Brain pericyte (primary cell): ENCODE measurements around the gene PRDM8.
"Not testable (repeated sequence)": the region's sequence is repeated elsewhere in the genome, so short reads cannot be mapped to it uniquely, and the experiment has no call there.

Experiments
- DNase-seq: peaks from one replicate; pipeline ENCODE4 v3.0.0-alpha.2; 2012; ENCODE audit warnings: low read depth, low spot score

Gene PRDM8

DNA sequence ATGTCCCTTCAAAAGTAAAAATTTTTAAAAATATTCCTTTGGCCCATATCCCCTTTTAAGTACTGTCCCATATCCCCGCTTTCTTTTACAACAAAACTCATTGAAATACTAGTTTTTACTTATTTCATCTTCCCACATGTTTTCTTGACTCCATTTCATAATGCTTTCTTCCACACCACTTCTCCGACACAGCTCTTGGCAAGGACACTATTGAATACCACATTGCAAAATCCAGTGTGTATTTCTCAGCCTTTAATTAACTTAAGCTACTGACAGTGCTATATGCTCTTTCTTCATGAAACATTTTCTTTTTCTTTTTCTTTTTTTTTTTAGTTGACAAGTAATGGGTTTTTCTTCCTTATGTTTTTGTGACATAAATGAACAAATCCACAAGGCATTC, 28.8 kb downstream of the PRDM8 start:
- no peak for DNase-seq

- DNase-seq, result no peak
These were observed 31.2 kb downstream of the PRDM8 start for GRCh38 chr4:80228460-80228859.

- no peak for DNase-seq
These were observed 31.8 kb downstream of the PRDM8 start for GRCh38 chr4:80229128-80229527.

GRCh38 chr4:80229590-80229989, 32.3 kb downstream of the PRDM8 start:
- no peak for DNase-seq

DNA sequence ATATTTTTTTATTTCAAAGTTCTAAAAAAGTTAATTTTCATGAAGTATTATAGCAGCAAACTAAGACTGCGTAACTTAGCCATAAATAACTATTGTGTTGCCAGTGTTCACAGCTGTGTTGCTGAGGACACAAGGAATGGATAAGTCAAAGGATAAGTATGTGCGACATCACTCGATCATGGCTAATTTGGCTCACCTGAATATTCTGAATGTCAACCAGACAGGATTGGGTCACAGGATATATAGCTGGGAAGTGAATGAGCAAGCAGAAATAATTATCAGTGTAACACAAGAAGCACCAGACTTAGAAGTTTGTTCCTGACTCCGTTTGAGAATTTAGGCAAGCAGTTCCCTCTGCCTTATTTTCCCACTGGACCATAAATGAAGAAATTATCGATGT, 33.9 kb downstream of the PRDM8 start:
- DNase-seq, result no peak

- DNase-seq, result no peak
These were observed 35.5 kb downstream of the PRDM8 start for GRCh38 chr4:80232707-80233370.

GRCh38 chr4:80233390-80233789, 36.1 kb downstream of the PRDM8 start:
- no peak for DNase-seq

- DNase-seq, result no peak
These were observed 38.1 kb downstream of the PRDM8 start for GRCh38 chr4:80235451-80235850.

- no peak for DNase-seq
These were observed 40.7 kb downstream of the PRDM8 start for GRCh38 chr4:80237992-80238391.

DNA sequence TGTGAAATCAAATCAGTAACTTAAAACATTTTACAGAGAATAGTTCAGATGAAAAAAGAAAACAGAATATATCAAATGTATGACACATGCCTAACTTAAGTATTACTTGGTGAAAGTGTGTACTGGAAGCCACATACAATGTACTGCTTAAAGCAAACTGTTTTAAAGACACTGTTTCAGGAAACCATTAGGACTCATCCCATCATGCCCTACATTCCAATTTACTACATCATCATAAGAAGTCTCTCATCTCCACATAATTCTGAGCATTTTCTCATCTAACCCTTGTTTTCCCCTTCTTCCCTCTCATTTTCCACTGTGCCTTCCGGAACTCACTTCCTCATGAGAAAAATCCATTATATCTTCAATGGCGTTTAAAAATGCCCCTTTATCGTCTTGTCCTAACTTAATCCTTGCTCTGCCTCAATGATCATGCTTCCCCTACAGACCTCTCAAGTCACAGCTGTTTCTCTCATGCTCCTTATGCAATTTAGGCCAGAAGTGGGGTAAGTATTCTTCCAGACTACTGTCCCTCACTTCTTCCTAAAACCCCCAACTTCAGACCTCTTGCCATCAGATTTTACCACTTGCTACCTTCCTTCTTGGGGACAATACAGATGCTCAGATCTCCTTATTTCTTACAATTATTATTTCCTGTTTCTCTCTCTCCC, 42.3 kb downstream of the PRDM8 start:
- no peak for DNase-seq

DNA sequence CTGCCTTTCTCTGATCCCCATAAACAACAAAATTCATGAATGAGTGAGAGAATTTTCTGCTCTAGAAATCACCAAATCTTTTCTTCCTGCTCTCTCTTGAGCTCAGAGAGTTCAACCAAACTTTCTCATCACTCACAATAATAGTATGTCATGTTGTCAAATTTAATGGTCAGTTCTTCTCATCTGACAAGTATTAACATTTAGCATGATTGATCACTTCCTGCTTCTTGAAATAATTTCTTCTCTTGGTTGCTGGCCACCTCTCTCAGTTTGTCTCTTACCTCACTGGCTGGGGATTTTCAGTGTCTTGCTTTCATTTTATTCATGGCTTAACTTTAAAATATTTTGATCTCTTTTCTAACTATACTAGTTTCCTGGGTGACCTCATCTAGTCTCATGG, 43.7 kb downstream of the PRDM8 start:
- no peak for DNase-seq

DNA sequence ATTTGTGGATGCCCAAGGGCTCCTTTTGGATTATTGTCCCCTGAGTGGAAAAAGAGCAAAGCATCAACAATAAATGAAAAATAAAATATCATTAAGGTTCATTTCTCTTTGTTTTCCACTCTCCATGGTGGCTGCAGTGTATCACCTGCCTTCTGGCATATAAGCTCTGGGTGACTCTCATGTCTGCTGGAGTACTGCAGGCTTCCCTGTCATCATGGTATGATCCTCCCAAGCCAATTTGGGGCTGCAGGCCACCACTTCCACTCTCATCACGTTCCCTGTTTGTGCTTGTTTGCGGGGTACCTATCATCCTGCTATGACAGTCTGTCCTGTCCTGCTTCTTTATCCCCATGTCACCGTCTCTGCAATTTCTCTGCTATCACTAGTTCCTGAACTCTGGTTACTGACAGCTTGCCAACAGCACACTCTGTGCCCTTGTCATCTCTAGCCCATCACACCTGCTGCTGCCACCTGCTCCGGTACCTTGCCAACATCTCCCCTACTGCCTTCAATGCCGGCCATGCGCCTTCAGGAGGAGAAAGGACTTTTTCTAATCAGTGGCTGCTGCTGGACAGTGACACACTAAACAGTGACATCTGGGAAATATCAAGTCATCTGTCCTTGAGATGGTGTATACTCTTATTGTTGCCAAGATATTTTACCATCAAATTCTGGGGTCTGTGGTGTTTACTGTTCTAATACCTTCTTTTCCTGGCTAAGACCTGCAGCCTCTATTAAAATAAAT, 46.1 kb downstream of the PRDM8 start:
- DNase-seq, result no peak

DNA sequence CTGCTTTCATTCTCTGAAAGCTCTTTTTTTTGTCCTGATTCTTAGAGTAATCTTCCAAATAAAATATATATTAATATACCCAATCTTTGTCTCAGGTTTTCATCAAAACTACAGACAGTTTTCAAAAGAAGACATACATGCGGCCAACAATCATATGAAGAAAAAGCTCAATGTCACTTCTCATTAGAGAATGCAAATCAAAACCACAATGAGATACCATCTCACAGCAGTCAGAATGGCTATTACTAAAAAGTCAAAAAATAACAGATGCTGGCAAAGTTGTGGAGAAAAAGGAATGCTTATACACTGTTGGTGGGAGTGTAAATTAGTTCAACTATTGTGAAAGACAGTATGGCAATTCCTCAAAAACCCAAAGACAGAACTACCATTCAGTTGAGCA, 50.2 kb downstream of the PRDM8 start:
- not testable (repeated sequence) for DNase-seq

GRCh38 chr4:80249144-80249543, 51.8 kb downstream of the PRDM8 start:
- no peak for DNase-seq

DNA sequence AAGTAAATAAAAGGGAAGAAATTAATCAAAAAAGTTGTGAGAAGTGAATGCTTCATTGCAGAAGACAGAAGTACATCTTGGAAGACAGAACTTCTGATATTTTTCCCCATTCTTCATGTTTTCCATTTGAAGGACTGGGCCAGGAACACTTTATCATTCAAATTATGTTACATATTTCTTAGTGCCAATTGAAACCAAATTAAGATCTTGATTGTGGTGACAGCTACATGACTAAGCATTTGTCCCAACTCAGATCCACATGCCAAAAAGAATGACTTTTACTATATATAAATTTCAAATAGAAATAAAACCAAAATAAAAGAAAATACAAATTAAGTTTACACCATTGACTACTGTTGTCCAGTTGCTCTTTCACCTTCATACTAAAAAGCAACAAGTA, 55.1 kb downstream of the PRDM8 start:
- no peak for DNase-seq

DNA sequence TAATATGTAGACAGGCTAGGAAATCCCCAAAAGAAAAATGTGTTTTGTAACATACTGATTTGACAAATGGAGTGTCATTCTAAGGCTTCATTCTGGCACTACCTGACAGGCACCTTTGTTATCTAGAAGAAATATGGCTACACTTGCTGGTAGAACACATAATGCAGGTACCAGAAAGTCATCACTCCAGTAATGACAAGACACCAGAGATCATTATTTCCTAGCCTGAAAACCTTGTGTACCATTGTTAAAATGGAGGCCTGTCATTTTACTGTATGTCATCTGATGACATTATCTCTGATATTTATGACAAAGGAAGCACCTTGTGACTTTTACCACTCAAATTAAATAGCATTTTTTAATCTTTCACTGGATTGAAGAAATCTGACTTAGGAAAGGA, 55.6 kb downstream of the PRDM8 start:
- DNase-seq, result no peak

- no peak for DNase-seq
These were observed 56.2 kb downstream of the PRDM8 start for GRCh38 chr4:80253510-80253909.
